Left lobe of liver (tissue), 2 donors: Measurements from ENCODE around the gene C15orf62. TPM values are rescaled to one million over a fixed set of nuclear protein-coding genes. Genes with fewer than 3 reads are reported as not detected.

Experiments used
- ATAC-seq: fragments of 200-7000 bp; cut with Tn5 transposase; one replicate; pipeline ENCODE4 v1.9.1; 2020; ENCODE audit warnings: mild to moderate bottlenecking, moderate library complexity
- DNase-seq: peaks from one replicate; pipeline ENCODE4 v3.0.0-alpha.2; 2020; ENCODE audit warnings: low spot score
- total RNA-seq: library from RNA; stranded (reverse); gene quantifications from one replicate; pipeline ENCODE4 v1.2.1, GENCODE V29; 2021
- donor health status: DM: no; HTN: no; CAD: no; lungs with moderate emphysema.
- donor health status: DM: no; HTN: yes; CAD: no.

The C15orf62 gene
- total RNA-seq, 1 donor from 2014 or later = 1.0 TPM

GRCh38 chr15:40775740-40776536, 6.2 kb downstream of the C15orf62 start:
- ATAC-seq (peak; percentile 56), DNase-seq (peak; percentile 84)

GRCh38 chr15:40776537-40777141, 6.9 kb downstream of the C15orf62 start:
- ATAC-seq = peak; percentile 92

GRCh38 chr15:40782609-40783227, 12.9 kb downstream of the C15orf62 start:
- DNase-seq (peak; percentile 81), ATAC-seq (peak; percentile 96)

More at GRCh38 chr15:40776537-40777141, 6.9 kb downstream of the C15orf62 start:
- DNase-seq = peak; percentile 89

GRCh38 chr15:40785164-40785563, 15.4 kb downstream of the C15orf62 start:
- ATAC-seq = peak; percentile 42
- DNase-seq = no peak

- DNase-seq (no peak), ATAC-seq (peak; percentile 41)
These were observed 16.0 kb downstream of the C15orf62 start for GRCh38 chr15:40785814-40786213.

GRCh38 chr15:40787344-40787841, 17.6 kb downstream of the C15orf62 start:
- DNase-seq = no peak
- ATAC-seq = no peak

- DNase-seq (no peak), ATAC-seq (no peak)
These were observed 18.2 kb downstream of the C15orf62 start for GRCh38 chr15:40787991-40788390.

GRCh38 chr15:40789119-40789518, 19.3 kb downstream of the C15orf62 start:
- ATAC-seq (no peak), DNase-seq (no peak)

GRCh38 chr15:40789999-40790398, 20.2 kb downstream of the C15orf62 start:
- no peak for DNase-seq
- no peak for ATAC-seq

GRCh38 chr15:40790718-40791117, 20.9 kb downstream of the C15orf62 start:
- ATAC-seq (no peak), DNase-seq (no peak)

GRCh38 chr15:40792394-40792793, 22.6 kb downstream of the C15orf62 start:
- DNase-seq (no peak), ATAC-seq (no peak)

- ATAC-seq = peak; percentile 90
- peak; percentile 90 for DNase-seq
These were observed 23.6 kb downstream of the C15orf62 start for GRCh38 chr15:40793216-40793989.

- no peak for ATAC-seq
- no peak for DNase-seq
These were observed 26.3 kb downstream of the C15orf62 start for GRCh38 chr15:40796041-40796440.

GRCh38 chr15:40796512-40796911, 26.7 kb downstream of the C15orf62 start:
- ATAC-seq (no peak), DNase-seq (no peak)

GRCh38 chr15:40799523-40799922, 29.7 kb downstream of the C15orf62 start:
- ATAC-seq = no peak
- no peak for DNase-seq

GRCh38 chr15:40803076-40803475, 33.3 kb downstream of the C15orf62 start:
- ATAC-seq (peak; percentile 5), DNase-seq (no peak)

- DNase-seq (peak; percentile 62), ATAC-seq (peak; percentile 25)
These were observed 33.9 kb downstream of the C15orf62 start for GRCh38 chr15:40803688-40804087.

GRCh38 chr15:40806672-40807027, 36.9 kb downstream of the C15orf62 start:
- ATAC-seq = no peak

GRCh38 chr15:40807028-40807887, 37.5 kb downstream of the C15orf62 start, which contains the start of the genes DNAJC17 and ZFYVE19:
TSS of gene DNAJC17 (minus strand) at chr15:40807473. CDS start at chr15:40807446, 27 bp downstream.
TSS of gene ZFYVE19 (plus strand) at chr15:40807089. CDS start at chr15:40807590, 501 bp downstream.
- ATAC-seq (peak; percentile 91), DNase-seq (peak; percentile 98)

More at GRCh38 chr15:40806672-40807027, 36.9 kb downstream of the C15orf62 start:
- DNase-seq = no peak
